Measurements from ENCODE around the gene ACAT2. TPM values are rescaled to one million over a fixed set of nuclear protein-coding genes. Genes with fewer than 3 reads are reported as not detected.

The ACAT2 gene
- total RNA-seq, 1 experiment from 2014 or later = 156 TPM

DNA sequence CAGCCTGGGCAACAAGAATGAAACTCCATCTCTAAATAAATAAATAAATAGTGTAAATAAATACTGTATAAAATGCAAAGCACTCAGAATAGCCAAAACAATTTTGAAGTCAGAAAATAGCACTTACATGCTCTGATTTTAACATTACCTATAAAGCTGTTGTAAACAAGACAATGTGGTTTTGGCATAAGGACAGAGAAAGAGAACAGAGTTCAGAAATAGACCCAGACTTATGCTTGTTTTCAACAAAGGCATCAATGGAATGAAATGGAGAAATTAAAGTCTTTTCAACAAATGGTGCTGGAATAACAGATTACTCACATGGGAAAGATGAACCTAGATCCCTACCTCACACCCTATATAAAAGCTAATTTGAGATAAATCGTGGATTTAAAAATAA is 10.4 kb downstream of the ACAT2 start:
- no peak overlapping the region for H2BK120ac ChIP-seq (ENCODE audit: low read depth, low read length, poor library complexity, severe bottlenecking)
- H3K79me1 ChIP-seq (ENCODE audit: insufficient read depth, low read depth, low read length, poor library complexity, severe bottlenecking) = no peaks in the 10 kb centered on the region
- no peaks in the 10 kb centered on the region for H3K23me2 ChIP-seq (ENCODE audit: insufficient read length, low read depth, low read length, poor library complexity, severe bottlenecking)
- H3K36me3 Mint-ChIP-seq (ENCODE audit: insufficient read depth in 1 of 3, low read depth in 3 of 3) = peaks cover 62 to 95% (median 95%) of the 10 kb centered on the region in 3 experiments
- no peak overlapping the region for H3K56ac ChIP-seq (ENCODE audit: insufficient read length, low read depth, low read length)
- H3K27ac Mint-ChIP-seq = no peak overlapping the region
- H3K9me3 Mint-ChIP-seq = peaks cover 0 to 4% of the 10 kb centered on the region in 2 experiments; a peak in 1 of 5 replicates
- no peak overlapping the region for H3K27ac ChIP-seq (ENCODE audit: insufficient read length, low read depth, low read length)
- DNase-seq = no peak
- no peak overlapping the region for H2BK20ac ChIP-seq (ENCODE audit: low read depth, low read length, poor library complexity, severe bottlenecking)
- no peaks in the 10 kb centered on the region for H3K4me1 Mint-ChIP-seq
- H3K4me1 ChIP-seq (ENCODE audit: insufficient read depth, low read length) = no peaks in the 10 kb centered on the region
- no peak overlapping the region for H2BK15ac ChIP-seq (ENCODE audit: low read depth, low read length)
- no peak overlapping the region for H4K8ac ChIP-seq (replicated peaks; ENCODE audit: insufficient read length, low read depth, low read length)
- H4K91ac ChIP-seq (ENCODE audit: insufficient read length, low read depth, low read length) = no peak overlapping the region
- H3T11ph ChIP-seq (ENCODE audit: low read length) = no peak overlapping the region
- H2BK5ac ChIP-seq (ENCODE audit: insufficient read length, low read length) = no peak overlapping the region
- no peak overlapping the region for H3K4ac ChIP-seq (ENCODE audit: low read depth, low read length)
- H3K9me3 ChIP-seq (ENCODE audit: control insufficient read depth, low read depth, low read length) = no peaks in the 10 kb centered on the region
- H3K27me3 Mint-ChIP-seq (ENCODE audit: low read depth) = no peaks in the 10 kb centered on the region
- no peak overlapping the region for H3K4me3 Mint-ChIP-seq
- H2AK5ac ChIP-seq (ENCODE audit: insufficient read length, low read length) = no peak overlapping the region
- H3K27me3 ChIP-seq (ENCODE audit: insufficient read depth, low read length) = no peaks in the 10 kb centered on the region
- no peak overlapping the region for H2BK12ac ChIP-seq (ENCODE audit: insufficient read length, low read depth, low read length)
- H3K14ac ChIP-seq (ENCODE audit: insufficient read depth, low read length) = no peak overlapping the region
- TF ChIP-seq, protein P1, sequence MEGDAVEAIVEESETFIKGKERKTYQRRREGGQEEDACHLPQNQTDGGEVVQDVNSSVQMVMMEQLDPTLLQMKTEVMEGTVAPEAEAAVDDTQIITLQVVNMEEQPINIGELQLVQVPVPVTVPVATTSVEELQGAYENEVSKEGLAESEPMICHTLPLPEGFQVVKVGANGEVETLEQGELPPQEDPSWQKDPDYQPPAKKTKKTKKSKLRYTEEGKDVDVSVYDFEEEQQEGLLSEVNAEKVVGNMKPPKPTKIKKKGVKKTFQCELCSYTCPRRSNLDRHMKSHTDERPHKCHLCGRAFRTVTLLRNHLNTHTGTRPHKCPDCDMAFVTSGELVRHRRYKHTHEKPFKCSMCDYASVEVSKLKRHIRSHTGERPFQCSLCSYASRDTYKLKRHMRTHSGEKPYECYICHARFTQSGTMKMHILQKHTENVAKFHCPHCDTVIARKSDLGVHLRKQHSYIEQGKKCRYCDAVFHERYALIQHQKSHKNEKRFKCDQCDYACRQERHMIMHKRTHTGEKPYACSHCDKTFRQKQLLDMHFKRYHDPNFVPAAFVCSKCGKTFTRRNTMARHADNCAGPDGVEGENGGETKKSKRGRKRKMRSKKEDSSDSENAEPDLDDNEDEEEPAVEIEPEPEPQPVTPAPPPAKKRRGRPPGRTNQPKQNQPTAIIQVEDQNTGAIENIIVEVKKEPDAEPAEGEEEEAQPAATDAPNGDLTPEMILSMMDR (conservative IDR thresholded peaks at IDR 0.05) = no peak
- H3K4me2 ChIP-seq (ENCODE audit: insufficient read depth, insufficient read length, low read length) = no peak overlapping the region
- H2AFZ ChIP-seq (ENCODE audit: low read length) = no peak overlapping the region
- no CpG with 5 or more reads among the region's 1 CpG for WGBS (ENCODE audit: extremely low coverage, insufficient read length, low lambda C conversion rate)
- no peak overlapping the region for H3K18ac ChIP-seq (ENCODE audit: insufficient read length, low read depth, low read length)
- no peak overlapping the region for H4K5ac ChIP-seq (ENCODE audit: insufficient read length, low read depth, low read length)
- H3K23ac ChIP-seq (ENCODE audit: insufficient read length, low read depth, low read length) = no peak overlapping the region
- no peaks in the 10 kb centered on the region for H3K79me2 ChIP-seq (ENCODE audit: insufficient read depth, low read length)
- no peak overlapping the region for H3K9ac ChIP-seq (ENCODE audit: extremely low read depth, insufficient read length, low read length)
- H4K20me1 ChIP-seq (ENCODE audit: control insufficient read depth, insufficient read depth, insufficient read length) = no peaks in the 10 kb centered on the region

All from H9 (cell line).